GM19397 (cell line): ENCODE measurements around the gene GNG3.
"Not testable (repeated sequence)": the region's sequence is repeated elsewhere in the genome, so short reads cannot be mapped to it uniquely, and the experiment has no call there.

Experiments
- ATAC-seq: cut with Tn5 transposase; IDR thresholded peaks from one replicate; pipeline ENCODE4 v1.9.1; 2021; ENCODE audit warnings: mild to moderate bottlenecking, moderate library complexity; ENCODE audit not compliant: unreplicated experiment

Gene GNG3

GRCh38 chr11:62687508-62688396 lies 19.7 kb upstream of the GNG3 start:
- ATAC-seq: no peak

GRCh38 chr11:62688491-62688890 lies 19.0 kb upstream of the GNG3 start:
- ATAC-seq: no peak

DNA sequence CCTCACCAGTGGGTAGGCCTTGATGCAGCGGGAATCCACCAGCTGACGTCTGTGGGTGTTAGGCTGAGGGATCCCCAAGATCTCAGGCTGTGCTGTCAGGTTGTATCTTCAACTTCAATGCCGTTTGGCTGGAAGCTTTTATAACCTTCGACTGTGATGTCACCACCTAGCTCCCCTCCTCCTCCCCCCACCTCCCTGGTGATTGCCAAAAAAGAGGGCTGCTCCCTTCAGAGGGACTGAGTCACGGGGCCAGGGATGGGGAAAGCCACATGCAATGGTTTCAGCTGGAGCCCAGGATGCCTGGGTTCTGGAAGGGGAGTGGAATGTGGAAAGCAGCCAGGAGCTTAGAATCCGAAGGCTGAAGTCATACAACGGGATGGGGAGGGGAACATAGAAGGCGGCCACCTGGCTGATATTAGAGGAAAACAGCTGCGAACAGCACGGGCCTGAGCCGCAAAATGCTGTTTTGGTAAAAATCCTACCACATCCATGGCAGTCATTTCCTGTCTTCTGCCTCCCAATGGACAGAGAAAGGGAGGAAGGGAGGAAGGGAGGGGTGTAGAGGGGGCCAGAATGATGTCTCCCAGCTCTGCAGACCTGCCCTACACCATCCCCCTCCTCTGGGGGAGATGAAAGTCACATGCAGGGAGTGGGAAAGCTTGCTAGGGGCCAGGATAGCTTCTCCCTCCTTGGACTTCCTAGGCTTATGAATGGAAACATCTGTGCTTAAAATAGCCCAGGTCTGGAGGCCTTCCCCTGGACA lies 17.9 kb upstream of the GNG3 start, which contains the start of gene LRRN4CL:
LRRN4CL (minus strand) TSS at position 110 of the 763 bp plus-strand sequence. CDS start 1,022 bp downstream, outside the sequence.
- no peak for ATAC-seq

DNA sequence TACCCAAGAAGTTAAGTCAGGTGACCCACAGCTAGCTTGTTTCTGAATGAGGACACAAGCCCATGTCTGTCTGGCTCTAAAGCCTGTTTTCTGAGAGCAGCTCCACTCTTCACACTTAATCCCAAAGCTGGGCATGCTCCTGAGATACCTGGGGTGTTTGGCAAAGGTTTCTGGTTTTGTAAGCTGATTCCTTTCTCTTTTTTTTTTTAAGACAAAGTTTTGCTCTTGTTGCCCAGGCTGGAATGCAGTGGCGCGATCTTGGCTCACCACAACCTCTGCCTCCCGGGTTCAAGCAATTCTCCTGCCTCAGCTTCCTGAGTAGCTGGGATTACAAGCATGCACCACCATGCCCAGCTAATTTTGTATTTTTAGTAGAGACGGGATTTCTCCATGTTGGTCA lies 13.9 kb upstream of the GNG3 start:
- not testable (repeated sequence) for ATAC-seq

- no peak for ATAC-seq
These were observed 12.9 kb upstream of the GNG3 start for GRCh38 chr11:62694455-62695167.

DNA sequence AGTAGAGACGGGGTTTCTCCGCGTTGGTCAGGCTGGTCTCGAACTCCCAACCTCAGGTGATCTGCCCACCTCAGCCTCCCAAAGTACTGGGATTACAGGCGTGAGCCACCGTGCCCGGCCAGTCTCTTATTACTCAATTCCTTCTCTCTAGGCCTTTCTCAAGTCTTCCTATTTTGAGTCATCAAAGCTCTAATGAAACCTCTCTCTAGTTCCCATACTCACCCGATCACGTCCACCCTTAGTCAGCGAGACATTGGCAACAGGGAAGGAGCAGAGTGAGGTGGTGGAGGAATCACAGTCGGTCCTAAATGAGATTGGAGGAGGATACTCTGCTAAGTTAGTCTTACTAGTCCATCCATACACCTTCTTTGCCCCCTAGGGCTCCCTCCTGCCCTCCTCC lies 5.2 kb upstream of the GNG3 start:
- no peak for ATAC-seq

- ATAC-seq: not testable (repeated sequence)
These were observed 3.6 kb upstream of the GNG3 start for GRCh38 chr11:62703921-62704320.

DNA sequence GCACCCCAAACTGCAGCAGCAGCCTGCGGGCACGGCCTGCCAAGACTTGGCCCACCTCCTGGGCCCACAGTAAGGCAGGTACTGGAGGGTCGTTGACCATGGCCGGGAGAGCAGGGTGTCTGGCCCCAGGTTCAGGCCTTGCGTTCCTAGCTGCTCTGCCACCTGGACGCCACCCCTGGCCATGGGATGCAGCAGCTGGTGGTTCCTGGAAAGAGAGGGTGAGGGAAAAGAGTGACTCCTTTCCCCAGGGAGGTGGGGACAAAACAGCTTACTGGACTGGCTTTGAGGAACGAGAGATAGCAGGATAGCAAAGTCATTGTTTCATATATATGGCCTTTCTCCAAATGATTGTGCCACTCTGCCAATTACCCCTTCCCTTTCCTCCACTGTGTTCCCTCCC lies 2.1 kb upstream of the GNG3 start:
- ATAC-seq: no peak

DNA sequence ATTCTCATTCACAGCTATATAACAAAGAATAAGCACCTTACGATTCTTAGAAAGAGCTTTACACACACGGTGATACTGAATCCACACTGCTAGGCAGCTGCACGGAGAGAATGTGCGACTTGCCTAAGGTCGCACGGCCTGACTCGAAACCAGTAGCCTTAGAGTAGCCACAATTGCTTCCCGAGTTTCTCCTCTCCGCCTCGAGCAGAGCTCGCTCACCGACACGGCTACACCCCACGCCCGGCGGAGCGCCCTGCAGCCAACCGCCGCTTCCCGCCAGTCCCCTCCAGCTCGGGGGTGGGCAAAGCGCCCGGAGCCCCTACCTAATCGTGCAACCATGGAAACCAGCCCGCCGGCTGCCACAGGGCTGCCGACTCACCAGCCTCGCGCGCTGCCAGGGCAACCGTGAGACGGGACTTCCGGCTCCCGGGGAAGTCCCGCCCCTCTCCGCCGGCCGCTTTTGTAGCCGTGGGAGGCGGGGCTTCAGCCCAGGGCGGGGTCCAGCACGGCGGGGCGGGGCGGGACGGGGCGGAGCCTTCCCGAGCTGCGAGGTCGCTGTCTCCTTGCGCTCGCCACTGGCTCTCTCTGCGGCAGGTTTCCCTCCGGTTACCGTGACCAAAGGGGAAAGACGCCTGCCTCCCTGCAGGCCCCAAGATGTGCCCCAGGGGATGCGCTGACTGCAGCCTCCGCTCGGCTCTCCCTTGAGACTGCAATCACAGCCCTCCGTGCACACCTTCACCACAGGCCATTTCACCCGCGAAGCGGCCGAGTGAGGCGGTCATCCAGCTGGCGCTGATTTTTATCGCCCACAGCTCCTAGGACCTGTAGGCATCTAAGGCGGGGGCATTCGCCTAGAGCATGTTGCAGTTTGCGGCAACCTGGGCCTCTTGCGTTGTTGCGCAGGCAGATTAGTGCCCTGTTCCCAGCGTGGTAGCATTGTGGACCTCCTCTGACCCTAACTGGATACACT lies 1.3 kb upstream of the GNG3 start:
- ATAC-seq: peak; percentile 61

- no peak for ATAC-seq
These were observed 627 bp upstream of the GNG3 start for GRCh38 chr11:62706850-62707247.

DNA sequence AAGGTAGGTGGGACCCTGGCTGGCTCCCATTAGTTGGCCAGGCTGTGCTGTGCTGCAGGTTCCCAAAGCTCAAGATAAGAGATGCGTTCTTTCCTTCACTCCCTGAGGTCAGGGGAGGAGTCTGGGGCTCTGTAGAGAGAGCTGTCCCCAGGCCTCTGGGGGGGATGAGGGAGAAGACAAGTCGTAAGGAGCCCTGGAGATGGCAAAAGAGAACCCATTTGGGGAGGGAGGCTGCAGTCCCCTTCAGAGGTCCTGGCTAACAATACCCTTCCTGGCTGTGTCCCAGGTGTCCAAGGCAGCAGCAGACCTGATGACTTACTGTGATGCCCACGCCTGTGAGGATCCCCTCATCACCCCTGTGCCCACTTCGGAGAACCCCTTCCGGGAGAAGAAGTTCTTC lies 916 bp downstream of the GNG3 start:
- no peak for ATAC-seq

- no peak for ATAC-seq
These were observed 1.3 kb downstream of the GNG3 start for GRCh38 chr11:62708793-62709192.

DNA sequence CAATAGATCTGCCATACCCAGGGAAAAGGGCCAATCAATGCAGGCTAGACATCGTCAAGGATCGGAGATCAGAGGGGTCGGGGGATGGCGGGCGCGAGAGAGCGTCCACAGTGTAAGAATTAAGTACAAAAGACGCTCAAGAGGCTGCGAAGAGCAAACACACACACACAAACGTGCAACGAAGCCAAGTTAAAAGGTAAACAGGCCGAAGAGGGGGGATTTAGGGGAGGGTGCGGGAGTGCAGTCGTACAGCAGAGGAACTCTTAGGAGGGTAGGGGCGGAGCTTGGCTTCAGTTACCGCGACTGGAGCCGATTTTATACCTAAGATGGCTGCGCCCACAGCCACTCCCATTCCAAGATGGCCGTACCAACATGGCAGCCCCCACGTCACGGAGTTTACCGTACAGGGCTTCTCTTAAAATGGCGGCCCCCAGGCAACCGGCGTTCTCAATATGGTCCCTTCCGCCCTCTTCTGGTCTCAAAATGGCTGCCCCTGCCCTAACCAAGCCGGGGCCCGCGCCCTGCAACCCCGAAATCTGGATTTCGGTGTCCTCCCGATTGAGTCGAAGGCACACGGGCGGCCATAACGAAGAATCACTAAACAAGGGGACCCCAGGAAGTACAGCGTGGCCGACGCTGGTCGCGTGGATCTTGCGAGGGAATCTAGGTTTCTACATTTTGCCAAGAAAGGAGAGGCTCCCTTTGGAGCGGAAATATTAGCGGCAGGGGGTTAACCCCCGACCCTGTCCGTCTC lies 1.9 kb downstream of the GNG3 start:
- peak; percentile 66 for ATAC-seq

DNA sequence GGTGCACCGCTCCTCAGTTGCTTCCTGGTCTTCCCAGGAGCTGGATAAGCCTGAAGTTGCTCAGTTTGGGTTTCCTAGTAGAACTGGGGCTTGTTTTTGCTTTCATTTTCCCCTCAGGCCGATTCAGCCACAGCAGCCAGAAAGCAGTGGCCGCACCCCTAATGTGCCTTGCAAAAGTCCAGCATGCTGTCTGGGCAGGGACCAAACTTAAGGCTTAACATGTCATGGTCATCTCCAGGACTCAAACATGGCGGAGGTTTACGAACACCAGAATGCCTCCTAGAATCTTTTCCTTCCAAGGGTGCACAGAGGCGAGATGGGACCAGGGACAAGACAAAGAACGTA lies 2.5 kb downstream of the GNG3 start:
- no peak for ATAC-seq

GRCh38 chr11:62712276-62712812 lies 4.9 kb downstream of the GNG3 start:
- no peak for ATAC-seq

GRCh38 chr11:62712861-62713260 lies 5.4 kb downstream of the GNG3 start:
- ATAC-seq: no peak

DNA sequence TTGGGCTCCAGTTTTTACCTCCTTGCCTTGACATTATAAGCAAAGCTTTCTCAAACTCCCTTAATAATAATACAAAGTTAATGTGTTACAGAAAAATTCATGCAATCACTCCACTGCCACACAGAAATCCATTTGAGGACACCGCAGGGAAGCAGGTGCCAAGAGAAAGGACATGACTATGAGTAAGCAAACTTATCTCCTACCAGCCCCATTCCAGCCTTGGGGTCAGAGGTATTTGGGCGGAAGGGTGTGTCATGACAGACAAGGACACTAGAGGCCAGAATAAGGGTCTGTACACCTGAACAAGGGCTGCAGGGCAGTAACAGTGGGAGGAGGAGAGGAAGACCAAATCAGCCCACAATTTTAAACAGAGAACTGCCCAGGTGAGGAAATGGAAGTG lies 5.9 kb downstream of the GNG3 start:
- no peak for ATAC-seq

- no peak for ATAC-seq
These were observed 8.0 kb downstream of the GNG3 start for GRCh38 chr11:62715150-62716130.
